ENCODE results near the gene CTSL. TPM values are rescaled to one million over a fixed set of nuclear protein-coding genes. Genes with fewer than 3 reads are reported as not detected.

The CTSL gene
- total and polyA plus RNA-seq, 3 donors from 2014 or later = 100 to 185 (median 105) TPM

GRCh38 chr9:87748881-87749280 lies 23.0 kb downstream of the CTSL start:
- WGBS, 2 donors = 60 to 65% methylated on average over 1 of the region's 1 CpG
- DNase-seq = no peak
- Histone ChIP-seq H3K27me3 (no peaks in the 10 kb centered on the region), H3K36me3 (ENCODE audit: low read depth, missing control alignments) (no peaks in the 10 kb centered on the region), H3K4me3 (no peak overlapping the region), H3K9me3 (no peaks in the 10 kb centered on the region), H3K4me1 (no peaks in the 10 kb centered on the region), H3K27ac (no peak overlapping the region)
- intact Hi-C loops (cut with DNase I; ENCODE audit: low total_unique reads) = no loop called here
- TF ChIP-seq CTCF (IDR thresholded peaks at IDR 0.05) (no peak), POLR2A (IDR thresholded peaks at IDR 0.05) (no peak)

DNA sequence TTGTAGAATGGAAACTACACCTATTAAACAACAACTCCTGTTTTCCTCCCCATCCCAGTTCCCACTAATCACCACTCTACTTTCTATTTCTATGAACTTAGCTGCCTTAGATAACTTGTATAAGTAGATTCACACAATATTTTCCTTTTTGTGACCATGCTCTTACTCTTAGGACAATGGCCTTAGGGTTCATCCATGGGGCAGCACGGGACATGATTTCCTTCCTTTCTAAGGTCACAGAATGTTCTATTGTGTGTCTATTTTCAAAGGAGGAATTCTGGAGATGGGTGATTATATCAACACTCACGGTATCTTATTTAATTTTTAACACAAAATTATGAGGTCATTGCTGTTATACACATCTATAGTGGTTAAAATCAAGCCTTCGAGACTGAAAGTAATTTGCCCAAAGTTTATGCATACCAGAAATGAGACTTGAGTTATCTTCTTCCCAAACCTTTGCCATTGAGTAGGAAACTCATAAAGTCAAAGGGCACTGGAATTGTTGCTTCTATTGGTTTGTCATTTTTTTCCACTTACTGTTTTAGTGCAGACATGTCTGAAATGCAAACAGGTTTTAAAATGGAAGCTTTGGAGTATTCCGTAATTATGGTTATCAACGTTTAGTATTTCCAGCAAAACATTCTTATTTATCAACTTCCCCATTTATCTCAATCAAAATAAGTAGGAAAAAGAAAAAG lies 23.6 kb downstream of the CTSL start:
- no peaks in the 10 kb centered on the region for H3K27me3 ChIP-seq
- WGBS, 2 donors = 60 to 65% methylated on average over 5 of the region's 5 CpGs
- H3K4me1 ChIP-seq = no peaks in the 10 kb centered on the region
- H3K27ac ChIP-seq = no peak overlapping the region
- no peaks in the 10 kb centered on the region for H3K36me3 ChIP-seq (ENCODE audit: low read depth, missing control alignments)
- intact Hi-C loops (cut with DNase I; ENCODE audit: low total_unique reads) = no loop called here
- no peaks in the 10 kb centered on the region for H3K9me3 ChIP-seq
- DNase-seq = no peak
- TF ChIP-seq POLR2A (IDR thresholded peaks at IDR 0.05) (no peak), CTCF (IDR thresholded peaks at IDR 0.05) (no peak)
- no peak overlapping the region for H3K4me3 ChIP-seq

GRCh38 chr9:87750726-87751125 lies 24.8 kb downstream of the CTSL start:
- 50% methylated on average over 2 of the region's 2 CpGs; no CpG with 5 or more reads in 1 of the 2 donors for WGBS, 2 donors
- TF ChIP-seq CTCF (IDR thresholded peaks at IDR 0.05) (no peak), POLR2A (IDR thresholded peaks at IDR 0.05) (no peak)
- no peaks in the 10 kb centered on the region for H3K9me3 ChIP-seq
- DNase-seq = no peak
- H3K4me1 ChIP-seq = no peaks in the 10 kb centered on the region
- no peaks in the 10 kb centered on the region for H3K27me3 ChIP-seq
- intact Hi-C loops (cut with DNase I; ENCODE audit: low total_unique reads) = no loop called here
- no peak overlapping the region for H3K4me3 ChIP-seq
- no peaks in the 10 kb centered on the region for H3K36me3 ChIP-seq (ENCODE audit: low read depth, missing control alignments)
- H3K27ac ChIP-seq = no peak overlapping the region

DNA sequence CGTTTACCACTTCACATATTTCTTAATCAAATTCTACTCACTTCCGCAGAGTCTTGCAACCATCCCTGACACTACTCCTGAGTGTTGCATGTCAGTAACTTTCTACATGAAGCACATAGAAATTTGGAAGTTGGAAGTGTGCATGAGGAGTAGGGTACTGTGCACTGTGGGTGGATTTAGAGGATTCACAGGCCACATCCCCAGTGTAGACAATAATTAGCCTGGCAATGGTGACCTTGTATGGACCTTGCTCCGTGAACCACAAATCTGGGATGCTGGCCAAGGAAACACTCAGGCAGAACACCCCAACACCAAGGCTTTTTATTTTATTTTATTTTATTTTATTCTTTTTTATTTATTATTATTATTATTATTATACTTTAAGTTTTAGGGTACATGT lies 25.5 kb downstream of the CTSL start:
- Histone ChIP-seq H3K27ac (no peak overlapping the region), H3K4me3 (no peak overlapping the region), H3K27me3 (no peaks in the 10 kb centered on the region), H3K36me3 (ENCODE audit: low read depth, missing control alignments) (no peaks in the 10 kb centered on the region), H3K9me3 (no peaks in the 10 kb centered on the region), H3K4me1 (no peaks in the 10 kb centered on the region)
- TF ChIP-seq POLR2A (IDR thresholded peaks at IDR 0.05) (no peak), CTCF (IDR thresholded peaks at IDR 0.05) (no peak)
- intact Hi-C loops (cut with DNase I; ENCODE audit: low total_unique reads) = no loop called here
- DNase-seq = no peak
- WGBS, 2 donors = 57 to 75% methylated on average over 3 of the region's 3 CpGs

DNA sequence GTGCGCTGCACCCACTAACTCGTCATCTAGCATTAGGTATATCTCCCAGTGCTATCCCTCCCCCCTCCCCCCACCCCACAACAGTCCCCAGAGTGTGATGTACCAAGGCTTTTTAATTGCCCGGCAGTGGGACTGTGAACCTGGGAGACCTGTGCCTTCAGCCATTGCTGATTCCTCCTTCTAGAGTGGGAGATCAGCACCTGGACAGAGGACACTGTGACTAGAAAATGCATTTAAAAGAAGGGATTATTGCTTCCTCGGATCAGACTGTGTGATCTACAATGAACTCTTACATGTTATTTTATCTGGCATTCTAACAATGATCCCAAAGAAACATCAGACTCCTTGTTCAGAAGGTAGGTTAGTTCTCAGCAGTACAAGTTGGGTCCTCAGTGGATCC lies 25.9 kb downstream of the CTSL start:
- H3K36me3 ChIP-seq (ENCODE audit: low read depth, missing control alignments) = no peaks in the 10 kb centered on the region
- DNase-seq = no peak
- TF ChIP-seq CTCF (IDR thresholded peaks at IDR 0.05) (no peak), POLR2A (IDR thresholded peaks at IDR 0.05) (no peak)
- no peaks in the 10 kb centered on the region for H3K4me1 ChIP-seq
- no peak overlapping the region for H3K4me3 ChIP-seq
- H3K27ac ChIP-seq = no peak overlapping the region
- H3K27me3 ChIP-seq = no peaks in the 10 kb centered on the region
- intact Hi-C loops (cut with DNase I; ENCODE audit: low total_unique reads) = no loop called here
- 60 to 61% methylated on average over 4 of the region's 4 CpGs for WGBS, 2 donors
- no peaks in the 10 kb centered on the region for H3K9me3 ChIP-seq
